HEK293 (cell line): ENCODE measurements around the gene NBPF4.

Experiments used
- CTCF ChIA-PET: fragments of 350-600 bp; formaldehyde crosslinking; extraction: SDS; loops from one replicate; lab custom pipeline; 2021; ENCODE audit warnings: antibody characterized with exemption; lab: Yijun Ruan, JAX
- POLR2A ChIA-PET: fragments of 300-600 bp; formaldehyde crosslinking; extraction: SDS; loops from one replicate; lab custom pipeline; 2020; ENCODE audit warnings: antibody characterized with exemption, inconsistent platforms; lab: Yijun Ruan, JAX
- H3K27ac ChIP-seq: fragments of 200-500 bp; sonication (Bioruptor generic); 2 replicates; pipeline ENCODE4 v1.5.1; 2014; ENCODE audit warnings: low read depth, low read length, control low read depth, inconsistent platforms; ENCODE audit errors: extremely low read depth
- H3K36me3 ChIP-seq, 2 experiments: fragments of 200-500 bp in 1 of 2; sonication (Bioruptor generic) in 1 of 2; 1 replicate in 1 of 2; 2 replicates in 1 of 2; pipeline ENCODE4 v1.5.1; 2014 to 2017; ENCODE audit warnings: inconsistent platforms in 2 of 2, low read length in 2 of 2; ENCODE audit not compliant: control insufficient read depth in 2 of 2, insufficient read depth in 1 of 2
- H3K4me1 ChIP-seq: fragments of 200-500 bp; sonication (Bioruptor generic); 2 replicates; pipeline ENCODE4 v1.5.1; 2014; ENCODE audit warnings: mild to moderate bottlenecking, low read length, inconsistent platforms; ENCODE audit not compliant: control insufficient read depth, insufficient read depth
- H3K4me3 ChIP-seq: 2 replicates; pipeline ENCODE4 v1.5.1; 2011; ENCODE audit warnings: low read depth, mild to moderate bottlenecking, control low read depth, low read length, moderate library complexity
- H3K9me3 ChIP-seq: fragments of 200-500 bp; sonication (Bioruptor generic); 2 replicates; pipeline ENCODE4 v1.5.1; 2014; ENCODE audit warnings: low read depth, low read length, inconsistent platforms; ENCODE audit not compliant: control insufficient read depth, insufficient read depth
- CTCF ChIP-seq: fragments of 450-650 bp; formaldehyde crosslinking; IDR thresholded peaks from 2 replicates; pipeline ENCODE4 v1.5.1; 2016; ENCODE audit warnings: missing biosample characterization, missing genetic modification characterization
- KLF17 ChIP-seq: fragments of 450-650 bp; formaldehyde crosslinking; IDR thresholded peaks from 2 replicates; pipeline ENCODE4 v1.5.1; 2016; ENCODE audit warnings: missing biosample characterization, missing genetic modification characterization
- KLF7 ChIP-seq: fragments of 450-650 bp; formaldehyde crosslinking; IDR thresholded peaks from 2 replicates; pipeline ENCODE4 v1.5.1; 2016; ENCODE audit warnings: missing biosample characterization, missing genetic modification characterization, borderline replicate concordance
- KLF8 ChIP-seq: fragments of 450-650 bp; formaldehyde crosslinking; IDR thresholded peaks from 2 replicates; pipeline ENCODE4 v1.5.1; 2016; ENCODE audit warnings: missing biosample characterization, missing genetic modification characterization
- PRDM10 ChIP-seq: fragments of 450-650 bp; formaldehyde crosslinking; IDR thresholded peaks from 2 replicates; pipeline ENCODE4 v1.5.1; 2016; ENCODE audit warnings: missing biosample characterization, missing genetic modification characterization
- SALL2 ChIP-seq: fragments of 450-650 bp; formaldehyde crosslinking; IDR thresholded peaks from 2 replicates; pipeline ENCODE4 v1.5.0; 2017; ENCODE audit warnings: missing biosample characterization, mild to moderate bottlenecking, missing genetic modification characterization, borderline replicate concordance
- ZBTB17 ChIP-seq: fragments of 450-650 bp; formaldehyde crosslinking; IDR thresholded peaks from 2 replicates; pipeline ENCODE4 v1.5.1; 2016; ENCODE audit warnings: missing biosample characterization, missing genetic modification characterization
- ZFHX2 ChIP-seq: fragments of 450-650 bp; formaldehyde crosslinking; conservative IDR thresholded peaks from 2 replicates; pipeline ENCODE4 v1.5.1; 2016; ENCODE audit warnings: missing biosample characterization, missing genetic modification characterization
- ZFP37 ChIP-seq: fragments of 450-650 bp; formaldehyde crosslinking; IDR thresholded peaks from 2 replicates; pipeline ENCODE4 v1.5.1; 2016; ENCODE audit warnings: missing biosample characterization, missing genetic modification characterization
- ZNF140 ChIP-seq: fragments of 450-650 bp; formaldehyde crosslinking; IDR thresholded peaks from 2 replicates; pipeline ENCODE4 v1.5.1; 2016; ENCODE audit warnings: missing biosample characterization, missing genetic modification characterization
- ZNF148 ChIP-seq: fragments of 450-650 bp; formaldehyde crosslinking; IDR thresholded peaks from 2 replicates; pipeline ENCODE4 v1.5.0; 2017; ENCODE audit warnings: missing biosample characterization, missing genetic modification characterization, borderline replicate concordance
- ZNF2 ChIP-seq: fragments of 450-650 bp; formaldehyde crosslinking; IDR thresholded peaks from 2 replicates; pipeline ENCODE4 v1.5.1; 2016; ENCODE audit warnings: missing biosample characterization, missing genetic modification characterization
- ZNF24 ChIP-seq: fragments of 450-650 bp; formaldehyde crosslinking; IDR thresholded peaks from 2 replicates; pipeline ENCODE4 v1.5.1; 2016; ENCODE audit warnings: missing biosample characterization, missing genetic modification characterization
- ZNF335 ChIP-seq: fragments of 450-650 bp; formaldehyde crosslinking; conservative IDR thresholded peaks from 2 replicates; pipeline ENCODE4 v1.5.1; 2016; ENCODE audit warnings: missing biosample characterization, missing genetic modification characterization
- ZNF341 ChIP-seq: fragments of 450-650 bp; formaldehyde crosslinking; IDR thresholded peaks from 2 replicates; pipeline ENCODE4; 2016; ENCODE audit warnings: low read depth, missing biosample characterization, missing genetic modification characterization
- ZNF366 ChIP-seq: fragments of 450-650 bp; formaldehyde crosslinking; conservative IDR thresholded peaks from 2 replicates; pipeline ENCODE4 v1.5.1; 2016; ENCODE audit warnings: missing biosample characterization, missing genetic modification characterization
- ZNF404 ChIP-seq: fragments of 450-650 bp; formaldehyde crosslinking; IDR thresholded peaks from 2 replicates; pipeline ENCODE4 v1.5.1; 2017; ENCODE audit warnings: missing biosample characterization, missing genetic modification characterization
- ZNF518A ChIP-seq: fragments of 450-650 bp; formaldehyde crosslinking; conservative IDR thresholded peaks from 2 replicates; pipeline ENCODE4 v1.5.1; 2016; ENCODE audit warnings: low read depth, missing biosample characterization, missing genetic modification characterization
- ZNF585B ChIP-seq: fragments of 450-650 bp; formaldehyde crosslinking; IDR thresholded peaks from 2 replicates; pipeline ENCODE4 v1.5.1; 2016; ENCODE audit warnings: missing biosample characterization, missing genetic modification characterization
- ZNF777 ChIP-seq: fragments of 450-650 bp; formaldehyde crosslinking; IDR thresholded peaks from 2 replicates; pipeline ENCODE4 v1.5.1; 2017; ENCODE audit warnings: missing biosample characterization, missing genetic modification characterization, borderline replicate concordance
- ZSCAN23 ChIP-seq: fragments of 450-650 bp; formaldehyde crosslinking; IDR thresholded peaks from 2 replicates; pipeline ENCODE4 v1.5.1; 2016; ENCODE audit warnings: missing biosample characterization, missing genetic modification characterization

The NBPF4 gene

GRCh38 chr1:108200687-108201051, 43.2 kb downstream of the NBPF4 start:
- no peaks in the 10 kb centered on the region for H3K4me1 ChIP-seq
- TF ChIP-seq ZNF2 (tag by site-specific recombination) (peak; percentile 88), ZNF148 (tag by site-specific recombination) (no peak), KLF7 (tag by site-specific recombination) (no peak), ZNF585B (no peak), ZSCAN23 (tag by site-specific recombination) (no peak), ZNF335 (tag by site-specific recombination) (peak; percentile 94), KLF17 (tag by site-specific recombination) (no peak), ZNF24 (no peak), ZFP37 (tag by site-specific recombination) (0 out of 2 replicates have a peak, but pooled peaks have one; percentile 41), SALL2 (no peak), PRDM10 (tag by site-specific recombination) (no peak), ZNF366 (tag by site-specific recombination) (peak; percentile 45; the same call in 1 of the 2 replicates), ZNF777 (tag by site-specific recombination) (0 out of 2 replicates have a peak, but pooled peaks have one; percentile 31), ZNF140 (tag by site-specific recombination) (no peak), ZBTB17 (tag by site-specific recombination) (peak; percentile 48; the same call in 1 of the 2 replicates), CTCF (tag by site-specific recombination) (peak; percentile 35), KLF8 (tag by site-specific recombination) (0 out of 2 replicates have a peak, but pooled peaks have one; percentile 18), ZNF404 (tag by site-specific recombination) (no peak), ZNF518A (tag by site-specific recombination) (0 out of 2 replicates have a peak, but pooled peaks have one; percentile 12), ZNF341 (0 out of 2 replicates have a peak, but pooled peaks have one; percentile 18), ZFHX2 (tag by site-specific recombination) (peak; percentile 23; the same call in 1 of the 2 replicates)
- peaks cover 0 to 18% of the 10 kb centered on the region in 2 experiments; a peak in 1 of 3 replicates for H3K36me3 ChIP-seq
- H3K27ac ChIP-seq = no peak overlapping the region; the same call in 1 of the 2 replicates
- no peaks in the 10 kb centered on the region for H3K9me3 ChIP-seq
- POLR2A ChIA-PET = interaction anchor here (1.0 to 1.8 kb wide), 8 partner anchors 9 to 842 kb away, joined by 3 to 13 read pairs (median 5); partner anchors contain the start of genes PRPF38B and WDR47
- CTCF ChIA-PET = interaction anchor here (0.6 to 1.3 kb wide), 5 partner anchors 12 to 443 kb away, joined by 3 to 5 read pairs (median 4); no protein-coding TSS in a partner anchor
- peak overlapping the region; percentile 87 for H3K4me3 ChIP-seq
